ENCODE results near the gene MAPRE2. TPM values are rescaled to one million over a fixed set of nuclear protein-coding genes. Genes with fewer than 3 reads are reported as not detected.

Gene MAPRE2
- total RNA-seq, 2 donors from 2014 or later = 11.7 to 11.9 TPM

DNA sequence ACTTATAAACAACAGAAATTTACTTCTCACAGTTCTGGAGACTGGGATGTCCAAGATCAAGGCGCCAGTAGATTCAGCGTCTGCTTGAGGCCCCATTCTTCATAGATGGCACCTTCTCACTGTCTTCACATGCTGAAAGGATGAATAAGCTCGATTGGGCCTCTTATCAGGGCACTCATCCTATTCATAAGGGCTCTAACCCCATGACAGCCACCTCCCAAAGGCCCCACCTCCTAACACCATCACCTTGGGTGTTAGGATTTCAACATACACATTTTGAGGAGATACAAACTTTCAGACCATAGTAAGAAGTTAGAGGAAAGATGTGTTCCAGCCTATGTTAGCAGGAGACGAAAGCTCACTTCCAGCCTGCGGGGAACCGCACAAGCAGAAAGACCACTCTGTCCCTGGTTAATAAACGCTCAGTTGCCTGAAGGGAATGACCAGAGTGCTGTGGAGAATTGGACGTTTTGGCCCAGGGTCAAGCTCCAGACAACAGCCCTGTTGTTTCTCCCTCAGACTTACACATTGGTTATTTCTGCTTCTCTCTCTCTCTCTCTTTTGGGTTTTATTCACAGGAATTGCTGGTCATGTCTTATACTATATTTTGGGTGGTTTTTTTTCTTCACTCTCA is 90.3 kb downstream of the MAPRE2 start:
- H3K36me3 ChIP-seq (replicated peaks in 1 of 2; ENCODE audit: insufficient read depth in 1 of 2, low read depth in 2 of 2) = peaks cover 0 to 2% of the 10 kb centered on the region in 2 donors
- TF ChIP-seq, protein P1, sequence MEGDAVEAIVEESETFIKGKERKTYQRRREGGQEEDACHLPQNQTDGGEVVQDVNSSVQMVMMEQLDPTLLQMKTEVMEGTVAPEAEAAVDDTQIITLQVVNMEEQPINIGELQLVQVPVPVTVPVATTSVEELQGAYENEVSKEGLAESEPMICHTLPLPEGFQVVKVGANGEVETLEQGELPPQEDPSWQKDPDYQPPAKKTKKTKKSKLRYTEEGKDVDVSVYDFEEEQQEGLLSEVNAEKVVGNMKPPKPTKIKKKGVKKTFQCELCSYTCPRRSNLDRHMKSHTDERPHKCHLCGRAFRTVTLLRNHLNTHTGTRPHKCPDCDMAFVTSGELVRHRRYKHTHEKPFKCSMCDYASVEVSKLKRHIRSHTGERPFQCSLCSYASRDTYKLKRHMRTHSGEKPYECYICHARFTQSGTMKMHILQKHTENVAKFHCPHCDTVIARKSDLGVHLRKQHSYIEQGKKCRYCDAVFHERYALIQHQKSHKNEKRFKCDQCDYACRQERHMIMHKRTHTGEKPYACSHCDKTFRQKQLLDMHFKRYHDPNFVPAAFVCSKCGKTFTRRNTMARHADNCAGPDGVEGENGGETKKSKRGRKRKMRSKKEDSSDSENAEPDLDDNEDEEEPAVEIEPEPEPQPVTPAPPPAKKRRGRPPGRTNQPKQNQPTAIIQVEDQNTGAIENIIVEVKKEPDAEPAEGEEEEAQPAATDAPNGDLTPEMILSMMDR (IDR thresholded peaks at IDR 0.05) = no peak
- no peak for TF ChIP-seq POLR2A (IDR thresholded peaks at IDR 0.05)
- no peaks in the 10 kb centered on the region for H3K27me3 ChIP-seq
- peak in 1 of 4 donors; percentile 27 for DNase-seq
- WGBS, 2 donors = 56 to 73% methylated on average over 8 of the region's 8 CpGs
- no peaks in the 10 kb centered on the region for H3K9me3 ChIP-seq
- peak; percentile 47 for ATAC-seq
- peak overlapping the region in 3 of 4 donors; percentile 1 to 21 (median 19) for H3K27ac ChIP-seq
- intact Hi-C loops (cut with DNase I) = no loop called here
- no peak overlapping the region for H3K4me3 ChIP-seq
- H3K4me1 ChIP-seq = peaks cover 11% of the 10 kb centered on the region

GRCh38 chr18:35132021-35132902 is 91.0 kb downstream of the MAPRE2 start:
- ATAC-seq = peak; percentile 45

DNA sequence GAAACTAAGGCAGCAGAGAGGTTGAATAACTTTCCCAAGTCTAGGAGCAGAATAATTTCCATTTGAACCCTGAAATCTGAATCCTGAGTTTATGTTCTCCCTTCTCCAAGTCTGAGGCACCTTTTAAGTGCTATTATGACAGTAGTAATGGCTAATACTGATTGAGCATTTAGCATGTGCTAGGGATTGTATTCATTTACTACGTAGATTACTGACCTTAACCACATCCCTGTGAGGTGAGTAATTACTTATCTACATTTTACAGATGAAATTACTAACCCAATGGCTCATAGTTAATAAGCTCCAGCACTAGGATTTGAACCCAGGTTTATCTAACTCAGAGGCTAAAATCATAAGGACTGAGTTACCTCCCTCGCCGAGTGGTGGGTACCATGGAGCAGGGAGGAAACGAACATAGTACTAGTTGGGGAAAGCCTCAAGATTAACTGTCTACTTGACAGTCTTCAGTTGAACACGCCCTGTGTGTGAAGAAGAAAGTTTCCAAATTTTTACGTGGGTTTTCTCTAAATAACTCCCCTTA is 93.0 kb downstream of the MAPRE2 start:
- H3K27me3 ChIP-seq = no peaks in the 10 kb centered on the region
- peaks cover 11% of the 10 kb centered on the region for H3K4me1 ChIP-seq
- no peaks in the 10 kb centered on the region for H3K36me3 ChIP-seq (replicated peaks in 1 of 2; ENCODE audit: insufficient read depth in 1 of 2, low read depth in 2 of 2)
- H3K4me3 ChIP-seq = no peak overlapping the region
- WGBS, 2 donors = 89 to 93% methylated on average over 6 of the region's 6 CpGs
- DNase-seq (no peak), ATAC-seq (no peak)
- H3K27ac ChIP-seq = no peak overlapping the region
- intact Hi-C loops (cut with DNase I) = no loop called here
- H3K9me3 ChIP-seq = no peaks in the 10 kb centered on the region
- TF ChIP-seq, protein P1 (IDR thresholded peaks at IDR 0.05) = no peak
- no peak for TF ChIP-seq POLR2A (IDR thresholded peaks at IDR 0.05)

More at GRCh38 chr18:35132021-35132902, 91.0 kb downstream of the MAPRE2 start:
- Histone ChIP-seq H3K27me3 (no peaks in the 10 kb centered on the region), H3K4me3 (no peak overlapping the region), H3K36me3 (replicated peaks in 1 of 2; ENCODE audit: insufficient read depth in 1 of 2, low read depth in 2 of 2) (peaks cover 0 to 2% of the 10 kb centered on the region in 2 donors), H3K9me3 (no peaks in the 10 kb centered on the region), H3K4me1 (peaks cover 11% of the 10 kb centered on the region), H3K27ac (peak overlapping the region in 3 of 4 donors; percentile 9 to 21 (median 19))
- intact Hi-C loops (cut with DNase I) = no loop called here
- no peak for DNase-seq
- 54 to 62% methylated on average over 10 of the region's 10 CpGs for WGBS, 2 donors
- TF ChIP-seq POLR2A (IDR thresholded peaks at IDR 0.05) = no peak
- TF ChIP-seq, protein P1 (IDR thresholded peaks at IDR 0.05) = no peak

DNA sequence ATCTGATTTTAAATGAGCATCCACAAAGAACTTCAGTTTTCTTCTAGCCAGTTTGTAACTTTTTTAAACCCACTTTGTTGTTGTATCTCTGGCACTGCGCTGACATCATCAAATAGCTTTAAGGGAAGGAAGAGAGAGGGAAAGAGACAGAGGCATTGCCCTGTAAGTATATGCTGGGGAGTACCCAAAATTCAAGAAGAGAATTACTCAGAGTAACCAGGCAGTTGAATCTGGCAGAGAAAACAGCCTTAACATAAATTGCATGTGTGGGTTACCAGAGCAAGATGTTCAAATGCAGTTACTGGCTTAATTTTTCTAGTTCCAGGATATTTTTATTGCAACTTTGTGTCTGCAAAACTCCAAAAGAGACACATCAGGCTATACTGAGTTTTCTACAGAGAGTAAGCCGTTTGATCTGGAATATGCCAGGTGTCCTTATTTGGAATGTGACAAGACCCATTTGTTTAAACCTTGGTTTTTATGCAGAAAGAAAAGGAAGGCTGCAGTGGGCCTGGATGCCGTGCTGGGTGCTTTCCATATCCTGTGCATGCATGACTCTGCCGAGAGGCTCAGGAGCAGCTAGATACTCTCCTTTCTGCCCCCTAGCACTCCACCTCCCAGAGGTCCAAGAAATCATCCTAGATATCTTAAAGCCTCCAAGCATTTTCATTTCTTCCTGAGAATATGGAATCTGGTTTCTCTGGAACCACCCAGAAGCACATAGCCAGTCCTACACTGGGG is 93.7 kb downstream of the MAPRE2 start:
- ATAC-seq = no peak
- intact Hi-C loops (cut with DNase I) = loop anchor here (5.0 kb wide), 1 partner anchor 128 kb away; no protein-coding TSS in a partner anchor
- Histone ChIP-seq H3K4me1 (peaks cover 11% of the 10 kb centered on the region), H3K9me3 (no peaks in the 10 kb centered on the region), H3K27me3 (no peaks in the 10 kb centered on the region), H3K4me3 (no peak overlapping the region), H3K27ac (no peak overlapping the region), H3K36me3 (replicated peaks in 1 of 2; ENCODE audit: insufficient read depth in 1 of 2, low read depth in 2 of 2) (no peaks in the 10 kb centered on the region)
- no peak for DNase-seq
- TF ChIP-seq POLR2A (IDR thresholded peaks at IDR 0.05) = no peak
- TF ChIP-seq, protein P1 (IDR thresholded peaks at IDR 0.05) = no peak
- WGBS, 2 donors = 95 to 98% methylated on average over 3 to 4 of the region's 4 CpGs
